ENCODE data around the gene DOK3. TPM values are rescaled to one million over a fixed set of nuclear protein-coding genes. Genes with fewer than 3 reads are reported as not detected.
A peak's percentile ranks its signal among the peaks of the same experiment; 100 is the strongest.

The DOK3 gene
- total RNA-seq, 1 donor from 2014 or later: 5.2 TPM

- no peaks in the 10 kb centered on the region for H3K27me3 Mint-ChIP-seq
- no peaks in the 10 kb centered on the region for H3K4me1 Mint-ChIP-seq
- H3K9me3 Mint-ChIP-seq: no peaks in the 10 kb centered on the region
- DNase-seq: no peak
- intact Hi-C loops (cut with micrococcal nuclease): no loop called here
- peaks cover 20% of the 10 kb centered on the region for H3K36me3 Mint-ChIP-seq (ENCODE audit: low read depth)
- H3K4me3 Mint-ChIP-seq: no peak overlapping the region
- H3K27ac Mint-ChIP-seq: no peak overlapping the region
Measured at GRCh38 chr5:177528631-177529030, 19.0 kb upstream of the DOK3 start.

- Mint-ChIP-seq H3K4me3 (no peak overlapping the region), H3K36me3 (ENCODE audit: low read depth) (peaks cover 17% of the 10 kb centered on the region), H3K27ac (no peak overlapping the region), H3K4me1 (no peaks in the 10 kb centered on the region), H3K27me3 (no peaks in the 10 kb centered on the region), H3K9me3 (no peaks in the 10 kb centered on the region)
- DNase-seq: no peak
- intact Hi-C loops (cut with micrococcal nuclease): no loop called here
Measured at GRCh38 chr5:177527595-177527994, 18.0 kb upstream of the DOK3 start.

- Mint-ChIP-seq H3K4me1 (no peaks in the 10 kb centered on the region), H3K9me3 (no peaks in the 10 kb centered on the region), H3K4me3 (no peak overlapping the region), H3K36me3 (ENCODE audit: low read depth) (peaks cover 13% of the 10 kb centered on the region), H3K27me3 (no peaks in the 10 kb centered on the region), H3K27ac (no peak overlapping the region)
- no peak for DNase-seq
- intact Hi-C loops (cut with micrococcal nuclease): no loop called here
Measured at GRCh38 chr5:177526791-177527190, 17.2 kb upstream of the DOK3 start.

GRCh38 chr5:177526191-177526590 is 16.6 kb upstream of the DOK3 start:
- H3K27me3 Mint-ChIP-seq: no peaks in the 10 kb centered on the region

GRCh38 chr5:177524941-177525655 is 15.5 kb upstream of the DOK3 start:
- Mint-ChIP-seq H3K9me3 (no peaks in the 10 kb centered on the region), H3K4me1 (peaks cover 9% of the 10 kb centered on the region), H3K27ac (no peak overlapping the region), H3K27me3 (no peaks in the 10 kb centered on the region), H3K4me3 (no peak overlapping the region), H3K36me3 (ENCODE audit: low read depth) (peaks cover 19% of the 10 kb centered on the region)
- DNase-seq: no peak
- intact Hi-C loops (cut with micrococcal nuclease): no loop called here

More at GRCh38 chr5:177526191-177526590, 16.6 kb upstream of the DOK3 start:
- no peaks in the 10 kb centered on the region for H3K9me3 Mint-ChIP-seq
- no peak overlapping the region for H3K27ac Mint-ChIP-seq
- peaks cover 16% of the 10 kb centered on the region for H3K36me3 Mint-ChIP-seq (ENCODE audit: low read depth)
- no peak for DNase-seq
- intact Hi-C loops (cut with micrococcal nuclease): no loop called here
- H3K4me3 Mint-ChIP-seq: no peak overlapping the region
- H3K4me1 Mint-ChIP-seq: peaks cover 4% of the 10 kb centered on the region

- Mint-ChIP-seq H3K9me3 (no peaks in the 10 kb centered on the region), H3K4me1 (peaks cover 9% of the 10 kb centered on the region), H3K27me3 (no peaks in the 10 kb centered on the region), H3K36me3 (ENCODE audit: low read depth) (peaks cover 19% of the 10 kb centered on the region), H3K27ac (no peak overlapping the region), H3K4me3 (no peak overlapping the region)
- DNase-seq: no peak
- intact Hi-C loops (cut with micrococcal nuclease): no loop called here
Measured at GRCh38 chr5:177524539-177524900, 14.9 kb upstream of the DOK3 start.

- Mint-ChIP-seq H3K4me3 (no peak overlapping the region), H3K27ac (no peak overlapping the region), H3K27me3 (no peaks in the 10 kb centered on the region), H3K36me3 (ENCODE audit: low read depth) (peaks cover 19% of the 10 kb centered on the region), H3K4me1 (peaks cover 9% of the 10 kb centered on the region), H3K9me3 (no peaks in the 10 kb centered on the region)
- no peak for DNase-seq
- intact Hi-C loops (cut with micrococcal nuclease): no loop called here
Measured at GRCh38 chr5:177523711-177524538, 14.3 kb upstream of the DOK3 start.

GRCh38 chr5:177520916-177521513 is 11.4 kb upstream of the DOK3 start:
- Mint-ChIP-seq H3K36me3 (ENCODE audit: low read depth) (peaks cover 31% of the 10 kb centered on the region), H3K27ac (peak overlapping the region; percentile 26)

GRCh38 chr5:177520271-177520670 is 10.6 kb upstream of the DOK3 start:
- no peak for DNase-seq
- Mint-ChIP-seq H3K27ac (no peak overlapping the region), H3K36me3 (ENCODE audit: low read depth) (peaks cover 33% of the 10 kb centered on the region), H3K9me3 (no peaks in the 10 kb centered on the region), H3K4me1 (peaks cover 25% of the 10 kb centered on the region), H3K4me3 (no peak overlapping the region), H3K27me3 (no peaks in the 10 kb centered on the region)
- intact Hi-C loops (cut with micrococcal nuclease): no loop called here

More at GRCh38 chr5:177520916-177521513, 11.4 kb upstream of the DOK3 start:
- no peak for DNase-seq
- Mint-ChIP-seq H3K9me3 (no peaks in the 10 kb centered on the region), H3K4me3 (no peak overlapping the region), H3K27me3 (no peaks in the 10 kb centered on the region), H3K4me1 (peaks cover 19% of the 10 kb centered on the region)
- intact Hi-C loops (cut with micrococcal nuclease): no loop called here

- peaks cover 28% of the 10 kb centered on the region for H3K4me1 Mint-ChIP-seq
- intact Hi-C loops (cut with micrococcal nuclease): loop anchor here (5.0 kb wide), 2 partner anchors 33 to 387 kb away; partner anchors contain the start of genes FAM193B and NSD1
Measured at GRCh38 chr5:177519463-177520235, 10.0 kb upstream of the DOK3 start.

GRCh38 chr5:177516601-177517568 is 7.3 kb upstream of the DOK3 start, which contains the start of gene DDX41:
TSS of gene DDX41 (minus strand) at chr5:177516961. CDS start at chr5:177516945, 16 bp downstream.
- Mint-ChIP-seq H3K36me3 (ENCODE audit: low read depth) (peaks cover 52% of the 10 kb centered on the region), H3K4me3 (peak within 1 kb of the TSS; percentile 91), H3K9me3 (no peaks in the 10 kb centered on the region), H3K27me3 (no peaks in the 10 kb centered on the region), H3K27ac (peak within 1 kb of the TSS; percentile 92), H3K4me1 (peaks cover 32% of the 10 kb centered on the region)
- intact Hi-C loops (cut with micrococcal nuclease): loop anchor here (1.0 to 5.0 kb wide), 6 partner anchors 20 to 385 kb away; partner anchors contain the start of genes FAM193B, GRK6, NSD1 and PDLIM7
- DNase-seq: peak; percentile 99

More at GRCh38 chr5:177519463-177520235, 10.0 kb upstream of the DOK3 start:
- Mint-ChIP-seq H3K27me3 (no peaks in the 10 kb centered on the region), H3K4me3 (no peak overlapping the region), H3K36me3 (ENCODE audit: low read depth) (peaks cover 34% of the 10 kb centered on the region), H3K27ac (no peak overlapping the region), H3K9me3 (no peaks in the 10 kb centered on the region)
- no peak for DNase-seq

- H3K36me3 Mint-ChIP-seq (ENCODE audit: low read depth): peaks cover 58% of the 10 kb centered on the region
- no peaks in the 10 kb centered on the region for H3K9me3 Mint-ChIP-seq
- DNase-seq: no peak
- peak overlapping the region; percentile 91 for H3K4me3 Mint-ChIP-seq
- H3K27ac Mint-ChIP-seq: peak overlapping the region; percentile 92
- H3K27me3 Mint-ChIP-seq: no peaks in the 10 kb centered on the region
- intact Hi-C loops (cut with micrococcal nuclease): loop anchor here (5.0 kb wide), 2 partner anchors 37 to 383 kb away; partner anchors contain the start of genes FAM193B and NSD1
- peaks cover 26% of the 10 kb centered on the region for H3K4me1 Mint-ChIP-seq
Measured at GRCh38 chr5:177515580-177515979, 6.0 kb upstream of the DOK3 start.
